Measurements from ENCODE around the gene CDH6.

The CDH6 gene

DNA sequence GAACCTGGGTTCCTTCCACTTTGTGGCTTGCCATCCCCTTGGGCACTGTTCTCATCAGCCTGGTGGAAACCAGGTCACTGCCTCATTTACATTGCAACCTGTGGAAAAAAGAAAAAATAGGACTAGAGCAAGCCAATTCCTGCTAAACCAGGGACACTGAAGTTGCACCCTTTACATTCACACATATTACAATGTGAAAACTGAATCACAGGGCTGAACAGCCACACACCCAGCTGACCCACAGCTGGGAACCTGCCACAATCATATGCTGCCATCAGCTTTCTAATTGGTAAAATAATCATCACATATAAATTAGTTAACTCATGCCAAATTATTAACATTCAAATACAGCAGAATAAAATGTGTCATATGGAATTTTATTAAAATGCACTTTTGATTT, 94.5 kb downstream of the CDH6 start:
- no peak for DNase-seq
- in situ Hi-C loops (cut with HindIII; ENCODE audit: low pct_ligation_motif_present, low pct_unique_long_range_greater_than_20kb, low sequenced_read_pairs), result no loop called here

- in situ Hi-C loops (cut with HindIII; ENCODE audit: low pct_ligation_motif_present, low pct_unique_long_range_greater_than_20kb, low sequenced_read_pairs), result no loop called here
- DNase-seq, result no peak
Measured at GRCh38 chr5:31289429-31289828, 95.9 kb downstream of the CDH6 start.

DNA sequence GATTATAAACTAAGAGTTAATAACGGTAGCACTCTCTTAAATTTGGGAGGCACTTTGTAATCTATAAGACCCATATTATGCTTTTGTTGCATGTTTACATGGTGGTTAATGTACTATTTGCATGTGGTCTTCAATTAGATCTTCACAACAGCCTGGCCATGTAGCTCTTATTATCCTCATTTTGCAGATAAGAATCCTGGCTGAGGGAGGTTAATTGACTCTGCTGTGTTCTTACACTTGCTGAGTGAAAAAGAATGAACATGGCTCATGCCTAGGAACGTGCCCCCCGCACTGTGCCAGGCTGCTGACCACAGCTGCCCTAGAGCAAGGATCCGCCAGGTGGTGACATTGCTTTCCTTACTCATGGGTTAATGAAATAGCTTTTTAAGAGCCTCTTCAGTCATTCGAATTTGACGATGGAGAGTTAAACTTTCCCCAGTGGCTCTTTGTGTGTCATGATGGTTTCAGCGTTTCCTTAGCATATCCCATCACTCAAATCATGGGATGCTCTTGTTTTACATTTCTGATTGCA, 97.9 kb downstream of the CDH6 start:
- DNase-seq, result no peak

DNA sequence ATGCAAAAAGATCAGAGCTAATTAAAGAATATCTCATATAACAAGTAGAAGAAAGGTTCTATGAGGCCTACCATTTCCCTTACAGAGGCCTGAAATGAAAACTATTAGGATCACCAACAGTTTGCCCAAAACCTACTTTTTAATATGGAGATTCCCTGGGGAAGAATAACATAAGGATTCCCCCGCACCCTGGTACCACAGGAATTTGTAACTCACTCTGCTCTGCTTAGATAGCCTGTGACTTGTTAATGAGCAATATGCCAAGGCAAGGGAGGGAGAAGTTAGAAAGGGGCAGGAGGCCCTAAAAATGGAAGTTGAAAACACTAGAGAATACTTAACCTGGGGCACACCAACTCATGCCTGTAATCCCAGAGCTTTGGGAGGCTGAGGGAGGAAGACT, 107.0 kb downstream of the CDH6 start:
- no peak for DNase-seq
- in situ Hi-C loops (cut with HindIII; ENCODE audit: low pct_ligation_motif_present, low pct_unique_long_range_greater_than_20kb, low sequenced_read_pairs), result no loop called here

More for the DNA sequence above, 97.9 kb downstream of the CDH6 start:
- in situ Hi-C loops (cut with HindIII; ENCODE audit: low pct_ligation_motif_present, low pct_unique_long_range_greater_than_20kb, low sequenced_read_pairs), result no loop called here

DNA sequence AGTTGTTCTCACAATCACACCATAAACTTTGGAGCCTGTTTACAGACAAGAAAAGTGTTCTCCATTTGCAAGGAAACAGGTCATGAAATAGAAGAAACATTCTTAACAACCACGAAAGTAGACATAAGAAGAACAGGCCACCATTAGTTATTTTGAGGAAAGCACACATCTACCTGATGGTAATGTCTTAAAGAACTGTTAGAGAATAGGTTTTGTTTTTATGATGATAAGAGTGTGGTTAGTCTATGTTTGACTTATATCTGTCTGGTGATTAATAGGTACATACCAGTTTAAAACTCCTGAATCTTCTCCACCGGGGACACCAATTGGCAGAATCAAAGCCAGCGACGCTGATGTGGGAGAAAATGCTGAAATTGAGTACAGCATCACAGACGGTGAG, 108.3 kb downstream of the CDH6 start:
- DNase-seq, result no peak
- in situ Hi-C loops (cut with HindIII; ENCODE audit: low pct_ligation_motif_present, low pct_unique_long_range_greater_than_20kb, low sequenced_read_pairs), result no loop called here

- DNase-seq, result no peak
- in situ Hi-C loops (cut with HindIII; ENCODE audit: low pct_ligation_motif_present, low pct_unique_long_range_greater_than_20kb, low sequenced_read_pairs), result no loop called here
Measured at GRCh38 chr5:31303688-31304087, 110.2 kb downstream of the CDH6 start.

DNA sequence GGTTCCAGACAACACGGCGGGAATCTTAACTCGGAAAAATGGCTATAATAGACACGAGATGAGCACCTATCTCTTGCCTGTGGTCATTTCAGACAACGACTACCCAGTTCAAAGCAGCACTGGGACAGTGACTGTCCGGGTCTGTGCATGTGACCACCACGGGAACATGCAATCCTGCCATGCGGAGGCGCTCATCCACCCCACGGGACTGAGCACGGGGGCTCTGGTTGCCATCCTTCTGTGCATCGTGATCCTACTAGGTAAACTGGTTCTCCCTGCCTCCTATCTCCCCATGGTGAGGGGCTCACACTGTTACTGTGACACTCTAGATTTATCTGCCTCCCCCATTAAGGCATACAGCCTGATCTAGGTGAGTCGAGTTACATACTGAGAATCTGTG, 124.2 kb downstream of the CDH6 start:
- in situ Hi-C loops (cut with HindIII; ENCODE audit: low pct_ligation_motif_present, low pct_unique_long_range_greater_than_20kb, low sequenced_read_pairs), result no loop called here
- no peak for DNase-seq

DNA sequence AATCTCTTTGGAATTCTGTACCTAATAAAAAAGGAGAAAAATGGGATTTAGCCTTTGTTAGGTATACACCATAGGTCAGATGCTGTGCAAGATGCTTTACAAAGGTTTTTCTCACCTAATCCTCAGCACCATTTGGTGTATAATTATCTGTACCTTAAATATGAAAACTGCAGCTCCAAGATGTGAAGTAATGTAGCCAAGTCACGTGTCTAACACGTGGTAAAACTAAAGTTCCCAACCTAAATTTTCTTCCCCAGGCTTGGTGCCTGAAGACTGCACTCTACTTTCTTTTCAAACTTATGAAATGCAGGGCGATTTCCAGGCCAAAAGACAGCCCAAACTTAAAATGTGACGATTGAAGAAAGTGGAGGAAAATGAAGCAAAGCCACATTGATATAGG, 125.8 kb downstream of the CDH6 start:
- no peak for DNase-seq
- in situ Hi-C loops (cut with HindIII; ENCODE audit: low pct_ligation_motif_present, low pct_unique_long_range_greater_than_20kb, low sequenced_read_pairs), result no loop called here

- in situ Hi-C loops (cut with HindIII; ENCODE audit: low pct_ligation_motif_present, low pct_unique_long_range_greater_than_20kb, low sequenced_read_pairs), result no loop called here
- DNase-seq, result no peak
Measured at GRCh38 chr5:31322946-31323345, 129.5 kb downstream of the CDH6 start.

GRCh38 chr5:31324842-31325241, 131.4 kb downstream of the CDH6 start:
- in situ Hi-C loops (cut with HindIII; ENCODE audit: low pct_ligation_motif_present, low pct_unique_long_range_greater_than_20kb, low sequenced_read_pairs), result no loop called here
- no peak for DNase-seq

DNA sequence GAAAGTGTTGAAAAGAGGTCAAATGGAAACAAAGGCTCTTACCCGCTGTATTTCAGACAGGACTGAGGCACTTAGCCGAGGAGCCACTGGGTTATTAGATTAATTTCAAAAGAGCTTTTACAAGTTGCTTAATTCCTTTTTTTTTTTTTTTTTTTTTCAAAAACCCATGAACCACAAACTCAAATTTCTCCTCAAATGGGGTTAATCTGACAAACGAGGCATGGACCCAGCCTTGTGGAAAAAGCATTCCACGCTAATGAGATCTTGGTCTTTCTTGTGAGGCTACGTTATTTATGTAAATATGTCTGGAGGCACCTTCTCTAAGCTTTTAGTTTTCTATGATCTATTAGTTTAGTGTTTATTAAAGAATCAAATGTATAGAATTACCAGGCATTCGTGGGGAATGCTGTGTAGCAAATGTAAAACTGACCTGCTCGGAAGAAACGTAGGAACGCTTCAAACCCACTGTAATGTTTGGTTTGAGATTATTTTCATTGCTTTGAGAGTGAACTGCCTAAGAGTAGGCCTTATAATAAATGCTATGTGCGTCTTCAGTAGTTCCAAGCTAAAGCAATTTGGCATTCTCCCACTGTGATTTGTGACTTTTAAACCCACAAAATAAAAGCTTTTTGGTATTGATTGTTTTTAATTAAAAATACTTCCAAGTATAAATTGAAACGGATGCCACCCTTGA, 134.7 kb downstream of the CDH6 start:
- in situ Hi-C loops (cut with HindIII; ENCODE audit: low pct_ligation_motif_present, low pct_unique_long_range_greater_than_20kb, low sequenced_read_pairs), result no loop called here
- no peak for DNase-seq

- DNase-seq, result no peak
- in situ Hi-C loops (cut with HindIII; ENCODE audit: low pct_ligation_motif_present, low pct_unique_long_range_greater_than_20kb, low sequenced_read_pairs), result no loop called here
Measured at GRCh38 chr5:31329715-31330114, 136.2 kb downstream of the CDH6 start.

DNA sequence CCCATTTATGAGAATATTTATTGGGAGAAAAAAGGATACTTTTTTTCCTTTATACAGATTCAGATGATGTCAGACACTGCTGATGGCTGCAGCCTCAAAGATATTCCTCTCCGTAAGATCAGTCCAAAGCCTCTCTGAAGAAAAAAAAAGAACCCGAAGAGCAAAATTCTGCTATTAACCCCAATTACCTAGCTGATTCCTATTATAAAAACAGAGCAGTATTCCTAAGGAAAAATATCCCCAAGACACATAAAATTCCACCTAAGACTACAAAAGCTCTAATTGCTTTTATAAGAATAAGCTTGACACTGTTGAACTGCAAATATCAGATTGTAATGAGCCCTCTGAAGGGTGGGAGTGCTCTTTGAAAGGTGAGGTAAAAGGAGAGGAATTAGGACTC, 138.7 kb downstream of the CDH6 start:
- no peak for DNase-seq
- in situ Hi-C loops (cut with HindIII; ENCODE audit: low pct_ligation_motif_present, low pct_unique_long_range_greater_than_20kb, low sequenced_read_pairs), result no loop called here

DNA sequence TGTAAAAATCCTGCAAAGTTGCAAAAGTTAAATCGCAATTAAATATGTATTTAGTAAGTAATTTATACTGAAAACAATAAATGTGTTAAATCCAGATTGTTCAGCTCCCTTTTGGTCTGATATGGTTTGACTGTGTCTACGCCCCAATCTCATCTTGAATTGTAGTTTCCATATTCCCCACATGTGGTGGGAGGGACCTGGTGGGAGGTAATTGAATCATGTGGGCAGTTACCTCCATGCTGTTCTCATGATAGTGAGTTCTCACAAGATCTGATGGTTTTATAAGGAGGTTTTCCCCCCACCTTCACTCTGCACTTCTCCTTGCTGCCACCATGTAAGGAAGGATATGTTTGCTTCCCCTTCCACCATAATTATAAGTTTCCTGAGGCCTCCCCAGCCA, 140.0 kb downstream of the CDH6 start:
- in situ Hi-C loops (cut with HindIII; ENCODE audit: low pct_ligation_motif_present, low pct_unique_long_range_greater_than_20kb, low sequenced_read_pairs), result no loop called here
- no peak for DNase-seq

DNA sequence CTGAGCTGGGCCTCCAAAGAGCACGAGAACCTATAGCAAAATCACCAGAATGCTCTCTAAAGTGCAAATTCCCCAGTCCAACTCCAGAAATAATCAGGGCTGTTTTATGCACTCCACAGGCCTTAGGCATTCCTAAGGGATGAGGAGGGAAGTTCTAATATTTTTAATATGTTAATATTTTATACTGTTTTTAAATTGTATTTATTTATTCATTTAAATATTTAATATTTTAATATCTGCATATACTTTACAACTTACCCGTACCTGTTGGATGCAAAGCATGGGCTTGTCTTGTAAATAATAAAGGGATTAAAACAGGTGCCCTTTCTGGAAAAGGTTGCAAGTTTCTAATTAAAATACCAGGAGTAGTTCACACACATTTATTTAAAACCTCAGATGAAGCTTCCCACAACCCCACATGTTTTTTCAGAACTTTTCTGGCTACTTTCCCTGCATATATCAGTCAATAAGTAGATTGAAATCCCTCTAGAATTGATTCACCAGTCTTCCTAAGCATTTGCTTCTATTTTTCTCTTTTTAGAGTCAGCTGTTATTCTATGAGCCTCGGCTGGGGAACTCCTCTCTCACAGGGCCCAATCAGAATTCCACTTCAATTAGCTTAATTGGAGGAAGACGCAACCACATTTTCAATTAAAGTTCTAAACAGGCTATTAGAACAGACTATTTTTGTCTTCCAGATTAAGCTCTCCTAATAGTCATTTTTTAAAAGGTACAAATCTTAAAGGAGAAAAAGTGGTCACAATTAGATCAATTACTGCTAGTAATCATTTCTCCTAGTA, 140.8 kb downstream of the CDH6 start:
- in situ Hi-C loops (cut with HindIII; ENCODE audit: low pct_ligation_motif_present, low pct_unique_long_range_greater_than_20kb, low sequenced_read_pairs), result no loop called here
- DNase-seq, result no peak

GRCh38 chr5:31335456-31335855, 142.0 kb downstream of the CDH6 start:
- in situ Hi-C loops (cut with HindIII; ENCODE audit: low pct_ligation_motif_present, low pct_unique_long_range_greater_than_20kb, low sequenced_read_pairs), result no loop called here
- no peak for DNase-seq

DNA sequence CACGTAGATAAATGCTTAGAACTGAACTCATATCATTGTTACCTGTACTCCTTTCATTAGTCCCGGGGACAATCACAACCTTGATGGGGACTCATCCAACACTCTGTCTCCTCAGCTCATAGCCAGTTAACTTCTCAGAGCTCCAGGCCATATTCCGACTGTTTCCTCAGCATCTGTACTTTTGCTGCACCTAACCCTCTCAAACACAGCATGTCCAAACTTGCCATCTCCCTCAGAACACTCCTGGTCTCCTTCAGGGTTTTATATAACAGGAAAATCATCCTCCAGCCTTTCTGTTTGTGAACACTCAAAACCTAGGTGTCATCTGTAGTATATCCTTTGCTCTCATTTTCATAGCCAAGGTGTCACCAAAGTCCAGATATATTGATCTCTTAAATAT, 150.5 kb downstream of the CDH6 start:
- in situ Hi-C loops (cut with HindIII; ENCODE audit: low pct_ligation_motif_present, low pct_unique_long_range_greater_than_20kb, low sequenced_read_pairs), result no loop called here
- no peak for DNase-seq

GRCh38 chr5:31346896-31347551, 153.5 kb downstream of the CDH6 start:
- in situ Hi-C loops (cut with HindIII; ENCODE audit: low pct_ligation_motif_present, low pct_unique_long_range_greater_than_20kb, low sequenced_read_pairs), result no loop called here
- DNase-seq, result no peak

DNA sequence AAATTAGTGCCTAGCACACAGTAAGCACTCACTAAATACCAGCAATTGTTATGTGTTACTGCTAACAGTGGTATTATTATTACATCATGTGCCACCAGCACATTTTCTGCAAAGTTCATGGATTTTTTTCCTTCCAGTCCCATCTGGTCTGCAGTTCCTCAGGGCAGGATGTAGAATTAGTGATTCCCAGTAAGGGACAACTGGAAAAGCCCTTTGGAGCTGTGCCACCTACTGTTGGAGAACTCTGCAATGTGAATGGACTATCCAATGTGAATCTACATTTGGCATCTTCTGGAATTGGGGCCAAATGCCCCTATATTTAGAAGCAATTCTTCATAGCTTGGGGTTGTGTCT, 154.0 kb downstream of the CDH6 start:
- DNase-seq, result no peak
- in situ Hi-C loops (cut with HindIII; ENCODE audit: low pct_ligation_motif_present, low pct_unique_long_range_greater_than_20kb, low sequenced_read_pairs), result no loop called here

GRCh38 chr5:31350395-31350794, 156.9 kb downstream of the CDH6 start:
- no peak for DNase-seq
- in situ Hi-C loops (cut with HindIII; ENCODE audit: low pct_ligation_motif_present, low pct_unique_long_range_greater_than_20kb, low sequenced_read_pairs), result no loop called here
